Keratinocyte (primary cell): ENCODE measurements around the gene PLGRKT.

Experiments used
- EZH2 ChIP-seq: IDR thresholded peaks from one replicate; pipeline ENCODE4 v1.6.1; 2012; ENCODE audit warnings: inconsistent platforms, mild to moderate bottlenecking, low read length, moderate library complexity
- TF ChIP-seq, protein P1 (sequence below), 3 experiments: IDR thresholded peaks in 1 of 3; conservative IDR thresholded peaks in 1 of 3; optimal IDR thresholded peaks in 1 of 3; 2 replicates in 2 of 3; 3 replicates in 1 of 3; pipeline versions ENCODE3 to v1.5.1; 2011; ENCODE audit warnings: low read length in 3 of 3, mild to moderate bottlenecking in 3 of 3, moderate library complexity in 2 of 3, control low read depth in 1 of 3, inconsistent platforms in 1 of 3; ENCODE audit not compliant: insufficient read depth in 2 of 3; ENCODE audit errors: extremely low read depth in 1 of 3

DNA sequence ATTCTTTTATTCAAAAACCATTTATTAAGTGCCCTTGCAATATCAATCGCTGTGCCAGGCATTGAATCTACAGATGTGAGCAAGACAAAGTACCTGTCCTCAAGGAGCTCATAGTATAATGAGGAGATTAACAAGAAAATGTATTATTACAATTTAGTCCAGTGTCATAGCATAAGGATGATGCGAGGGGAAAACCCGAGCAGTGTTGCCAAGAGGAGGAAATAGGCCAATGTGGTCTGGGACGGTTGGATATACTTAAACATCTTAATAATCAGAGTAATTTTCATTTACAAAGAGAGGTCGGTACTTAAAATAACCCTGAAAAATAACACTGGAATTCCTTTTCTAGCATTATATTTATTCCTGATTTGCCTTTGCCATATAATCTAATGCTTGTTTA is 31.1 kb upstream of the PLGRKT start:
- TF ChIP-seq, protein P1, sequence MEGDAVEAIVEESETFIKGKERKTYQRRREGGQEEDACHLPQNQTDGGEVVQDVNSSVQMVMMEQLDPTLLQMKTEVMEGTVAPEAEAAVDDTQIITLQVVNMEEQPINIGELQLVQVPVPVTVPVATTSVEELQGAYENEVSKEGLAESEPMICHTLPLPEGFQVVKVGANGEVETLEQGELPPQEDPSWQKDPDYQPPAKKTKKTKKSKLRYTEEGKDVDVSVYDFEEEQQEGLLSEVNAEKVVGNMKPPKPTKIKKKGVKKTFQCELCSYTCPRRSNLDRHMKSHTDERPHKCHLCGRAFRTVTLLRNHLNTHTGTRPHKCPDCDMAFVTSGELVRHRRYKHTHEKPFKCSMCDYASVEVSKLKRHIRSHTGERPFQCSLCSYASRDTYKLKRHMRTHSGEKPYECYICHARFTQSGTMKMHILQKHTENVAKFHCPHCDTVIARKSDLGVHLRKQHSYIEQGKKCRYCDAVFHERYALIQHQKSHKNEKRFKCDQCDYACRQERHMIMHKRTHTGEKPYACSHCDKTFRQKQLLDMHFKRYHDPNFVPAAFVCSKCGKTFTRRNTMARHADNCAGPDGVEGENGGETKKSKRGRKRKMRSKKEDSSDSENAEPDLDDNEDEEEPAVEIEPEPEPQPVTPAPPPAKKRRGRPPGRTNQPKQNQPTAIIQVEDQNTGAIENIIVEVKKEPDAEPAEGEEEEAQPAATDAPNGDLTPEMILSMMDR (optimal IDR thresholded peaks at IDR 0.05 in 1 of 3, IDR thresholded peaks at IDR 0.05 in 1 of 3, conservative IDR thresholded peaks at IDR 0.05 in 1 of 3; ENCODE audit: extremely low read depth in 1 of 3, insufficient read depth in 2 of 3, low read length in 3 of 3), result no peak
- no peak for TF ChIP-seq EZH2
